Measurements from ENCODE around the gene HSD17B7. TPM values are rescaled to one million over a fixed set of nuclear protein-coding genes. Genes with fewer than 3 reads are reported as not detected.

Gene HSD17B7
- total and polyA plus RNA-seq, 2 of the 13 experiments (the other 11 are each of a cell fraction or from before 2014, with no cell fraction given) = 43.9 to 84.9 TPM

- Histone ChIP-seq H3K4me2 (ENCODE audit: low read depth, low read length) (no peak overlapping the region), H3K36me3 (replicated peaks in 1 of 2; ENCODE audit: control insufficient read depth in 1 of 2, insufficient read depth in 2 of 2, low read length in 2 of 2) (no peaks in the 10 kb centered on the region), H3K9me3 (ENCODE audit: low read length) (no peaks in the 10 kb centered on the region), H4K20me1 (ENCODE audit: insufficient read depth, low read length) (no peaks in the 10 kb centered on the region), H3K79me2 (ENCODE audit: insufficient read depth, low read length) (no peaks in the 10 kb centered on the region), H3K9ac (ENCODE audit: insufficient read depth, low read depth, low read length) (no peak overlapping the region), H3K4me3 (replicated peaks in 1 of 3; ENCODE audit: insufficient read depth in 1 of 3, low read depth in 2 of 3, low read length in 3 of 3) (no peak overlapping the region), H3K27me3 (ENCODE audit: control insufficient read depth in 1 of 2, insufficient read depth in 2 of 2, low read length in 2 of 2) (peaks cover 0 to 12% of the 10 kb centered on the region in 2 experiments; a peak in 2 of 5 replicates), H3K27ac (ENCODE audit: extremely low read length, insufficient read depth, low read length) (no peak overlapping the region), H2AFZ (ENCODE audit: low read length) (no peak overlapping the region), H3K4me1 (ENCODE audit: insufficient read depth, low read length) (no peaks in the 10 kb centered on the region)
- CTCF ChIA-PET (ENCODE audit: low intra/inter-chr PET ratio, low total read pairs) = no interaction called here
- TF ChIP-seq ATF4 (CRISPR knock-in tag; IDR thresholded peaks at IDR 0.05) (no peak), SCMH1 (CRISPR knock-in tag; IDR thresholded peaks at IDR 0.05; ENCODE audit: borderline replicate concordance) (no peak)
- BruUV-seq (replicated peaks) = no TSS peak
- intact Hi-C loops (cut with micrococcal nuclease; ENCODE audit: unreplicated experiment) (loop anchor here (2.0 kb wide), 1 partner anchor 319 kb away; no protein-coding TSS in a partner anchor), in situ Hi-C loops (cut with HindIII; ENCODE audit: extremely low pct_ligation_motif_present, low pct_unique_long_range_greater_than_20kb) (no loop called here)
- ATAC-seq (no peak), FAIRE-seq (no peak), DNase-seq (ENCODE audit: low spot score) (no peak)
- POLR2A ChIA-PET = no interaction called here
- 34% methylated on average over 4 of the region's 4 CpGs for WGBS (ENCODE audit: low lambda C conversion rate)
Measured at GRCh38 chr1:162855461-162856150, 65.1 kb downstream of the HSD17B7 start.

- H4K20me1 ChIP-seq (ENCODE audit: insufficient read depth, low read length) = no peaks in the 10 kb centered on the region
- no peak for DNase-seq (ENCODE audit: low spot score)
- CTCF ChIA-PET (ENCODE audit: low intra/inter-chr PET ratio, low total read pairs) = no interaction called here
- 5% methylated on average over 2 of the region's 2 CpGs for WGBS (ENCODE audit: low lambda C conversion rate)
- H3K27ac ChIP-seq (ENCODE audit: extremely low read length, insufficient read depth, low read length) = no peak overlapping the region
- H3K4me2 ChIP-seq (ENCODE audit: low read depth, low read length) = no peak overlapping the region
- no peak overlapping the region for H2AFZ ChIP-seq (ENCODE audit: low read length)
- BruUV-seq (replicated peaks) = no TSS peak
- no peak overlapping the region for H3K9ac ChIP-seq (ENCODE audit: insufficient read depth, low read depth, low read length)
- no peaks in the 10 kb centered on the region for H3K79me2 ChIP-seq (ENCODE audit: insufficient read depth, low read length)
- peaks cover 0 to 12% of the 10 kb centered on the region in 2 experiments; a peak in 3 of 5 replicates for H3K27me3 ChIP-seq (ENCODE audit: control insufficient read depth in 1 of 2, insufficient read depth in 2 of 2, low read length in 2 of 2)
- in situ Hi-C loops (cut with HindIII; ENCODE audit: extremely low pct_ligation_motif_present, low pct_unique_long_range_greater_than_20kb) (no loop called here), intact Hi-C loops (cut with micrococcal nuclease; ENCODE audit: unreplicated experiment) (no loop called here)
- no peak for FAIRE-seq
- ATAC-seq = no peak
- no peaks in the 10 kb centered on the region for H3K9me3 ChIP-seq (ENCODE audit: low read length)
- no peak overlapping the region for H3K4me3 ChIP-seq (replicated peaks in 1 of 3; ENCODE audit: insufficient read depth in 1 of 3, low read depth in 2 of 3, low read length in 3 of 3)
- no peaks in the 10 kb centered on the region for H3K36me3 ChIP-seq (replicated peaks in 1 of 2; ENCODE audit: control insufficient read depth in 1 of 2, insufficient read depth in 2 of 2, low read length in 2 of 2)
- H3K4me1 ChIP-seq (ENCODE audit: insufficient read depth, low read length) = no peaks in the 10 kb centered on the region
- POLR2A ChIA-PET = no interaction called here
- no peak for TF ChIP-seq PRDM15 (CRISPR knock-in tag; IDR thresholded peaks at IDR 0.05)
- no peak for TF ChIP-seq BRF2 (CRISPR knock-in tag; IDR thresholded peaks at IDR 0.05)
- TF ChIP-seq SNAPC2 (CRISPR knock-in tag; IDR thresholded peaks at IDR 0.05) = no peak
- TF ChIP-seq LBX2 (CRISPR knock-in tag; IDR thresholded peaks at IDR 0.05; ENCODE audit: borderline replicate concordance) = no peak
- no peak for TF ChIP-seq PRDM4 (CRISPR knock-in tag; IDR thresholded peaks at IDR 0.05; ENCODE audit: borderline replicate concordance)
Measured at GRCh38 chr1:162856260-162856659, 65.8 kb downstream of the HSD17B7 start.
